ENCODE data around the gene ZPLD1.

GRCh38 chr3:102526865-102527264 lies 92.0 kb downstream of the ZPLD1 start:
- no peak for TF ChIP-seq CTCF (IDR thresholded peaks at IDR 0.05)
- TF ChIP-seq POLR2A (IDR thresholded peaks at IDR 0.05): no peak

Data from esophagus squamous epithelium (tissue), 4 donors.